Upper lobe of right lung (tissue), 1 donor: ENCODE data around the gene SGK1. TPM values are rescaled to one million over a fixed set of nuclear protein-coding genes. Genes with fewer than 3 reads are reported as not detected.
"Not testable (repeated sequence)": the region's sequence is repeated elsewhere in the genome, so short reads cannot be mapped to it uniquely, and the experiment has no call there.

ENCODE experiments used
- ATAC-seq: fragments of 200-7000 bp; cut with Tn5 transposase; one replicate; pipeline ENCODE4 v1.9.1; 2020; ENCODE audit warnings: mild to moderate bottlenecking, moderate library complexity
- DNase-seq: peaks from one replicate; pipeline ENCODE4 v3.0.0-alpha.2; 2020
- H3K27ac ChIP-seq: fragments of 200-600 bp; one replicate; pipeline ENCODE4 v1.8.0; 2022
- H3K27me3 ChIP-seq: fragments of 200-600 bp; one replicate; pipeline ENCODE4 v1.8.0; 2022; ENCODE audit warnings: mild to moderate bottlenecking
- H3K36me3 ChIP-seq: fragments of 200-600 bp; one replicate; pipeline ENCODE4 v1.8.0; 2022
- H3K4me1 ChIP-seq: fragments of 200-600 bp; one replicate; pipeline ENCODE4 v1.8.0; 2022
- H3K4me3 ChIP-seq: fragments of 200-600 bp; one replicate; pipeline ENCODE4 v1.8.0; 2022; ENCODE audit warnings: mild to moderate bottlenecking
- H3K9me3 ChIP-seq: fragments of 200-600 bp; one replicate; pipeline ENCODE4 v1.8.0; 2022
- CTCF ChIP-seq: fragments of 200-600 bp; IDR thresholded peaks from one replicate; pipeline ENCODE4 v1.8.0; 2022; ENCODE audit warnings: antibody characterized with exemption
- intact Hi-C: fragments of 100-400 bp; cut with DNase I; formaldehyde crosslinking; loops from one replicate; pipeline ENCODE4 v1.11.0; 2022
- total RNA-seq: library from RNA; stranded (reverse); fragmentation: NEBNext Ultra II Directional; extraction: Animal tissue kit (Norgen Biotek cat#: 25700); gene quantifications from one replicate; pipeline ENCODE4 v1.2.1, GENCODE V29; 2021
- donor health status: DM: no; HTN: yes; CAD: no; lungs with severe emphysema.

The SGK1 gene
- total RNA-seq, 1 donor from 2014 or later = 204 TPM

- no peaks in the 10 kb centered on the region for H3K36me3 ChIP-seq
- intact Hi-C loops = no loop called here
- DNase-seq (no peak), ATAC-seq (no peak)
- H3K9me3 ChIP-seq = no peaks in the 10 kb centered on the region
- no peak for TF ChIP-seq CTCF
- no peaks in the 10 kb centered on the region for H3K4me1 ChIP-seq
- no peak overlapping the region for H3K27ac ChIP-seq
- no peaks in the 10 kb centered on the region for H3K27me3 ChIP-seq
- H3K4me3 ChIP-seq = no peak overlapping the region
These were observed 110.5 kb downstream of the SGK1 start for GRCh38 chr6:134207421-134207820.

GRCh38 chr6:134205366-134205765 is 112.5 kb downstream of the SGK1 start:
- intact Hi-C loops = no loop called here
- no peaks in the 10 kb centered on the region for H3K9me3 ChIP-seq
- H3K4me3 ChIP-seq = no peak overlapping the region
- H3K36me3 ChIP-seq = no peaks in the 10 kb centered on the region
- ATAC-seq = no peak
- no peak overlapping the region for H3K27ac ChIP-seq
- DNase-seq = no peak
- TF ChIP-seq CTCF = no peak
- no peaks in the 10 kb centered on the region for H3K27me3 ChIP-seq
- H3K4me1 ChIP-seq = no peaks in the 10 kb centered on the region

GRCh38 chr6:134204759-134205158 is 113.2 kb downstream of the SGK1 start:
- H3K36me3 ChIP-seq, intact Hi-C loops, H3K27me3 ChIP-seq, H3K4me1 ChIP-seq, H3K27ac ChIP-seq, H3K4me3 ChIP-seq, H3K9me3 ChIP-seq, ATAC-seq, DNase-seq: not testable (repeated sequence)

GRCh38 chr6:134204031-134204430 is 113.9 kb downstream of the SGK1 start:
- Histone ChIP-seq H3K4me3 (no peak overlapping the region), H3K9me3 (no peaks in the 10 kb centered on the region), H3K4me1 (no peaks in the 10 kb centered on the region), H3K36me3 (no peaks in the 10 kb centered on the region), H3K27ac (no peak overlapping the region), H3K27me3 (no peaks in the 10 kb centered on the region)
- TF ChIP-seq CTCF = no peak
- DNase-seq = no peak
- intact Hi-C loops = no loop called here
- ATAC-seq = no peak

- H3K4me1 ChIP-seq = no peaks in the 10 kb centered on the region
- no peaks in the 10 kb centered on the region for H3K9me3 ChIP-seq
- no peaks in the 10 kb centered on the region for H3K36me3 ChIP-seq
- H3K27me3 ChIP-seq = no peaks in the 10 kb centered on the region
- H3K4me3 ChIP-seq = no peak overlapping the region
- no peak overlapping the region for H3K27ac ChIP-seq
- intact Hi-C loops = no loop called here
- TF ChIP-seq CTCF = no peak
- DNase-seq (no peak), ATAC-seq (no peak)
These were observed 116.2 kb downstream of the SGK1 start for GRCh38 chr6:134201716-134202115.

GRCh38 chr6:134199848-134200606 is 117.9 kb downstream of the SGK1 start:
- no peak for DNase-seq
- intact Hi-C loops = no loop called here
- TF ChIP-seq CTCF = no peak
- no peaks in the 10 kb centered on the region for H3K9me3 ChIP-seq
- no peak overlapping the region for H3K27ac ChIP-seq
- no peaks in the 10 kb centered on the region for H3K4me1 ChIP-seq
- no peak for ATAC-seq
- no peaks in the 10 kb centered on the region for H3K27me3 ChIP-seq
- H3K4me3 ChIP-seq = no peak overlapping the region
- H3K36me3 ChIP-seq = no peaks in the 10 kb centered on the region
